Measurements from ENCODE around the gene ACBD4. TPM values are rescaled to one million over a fixed set of nuclear protein-coding genes. Genes with fewer than 3 reads are reported as not detected.

ACBD4 gene, protein sequence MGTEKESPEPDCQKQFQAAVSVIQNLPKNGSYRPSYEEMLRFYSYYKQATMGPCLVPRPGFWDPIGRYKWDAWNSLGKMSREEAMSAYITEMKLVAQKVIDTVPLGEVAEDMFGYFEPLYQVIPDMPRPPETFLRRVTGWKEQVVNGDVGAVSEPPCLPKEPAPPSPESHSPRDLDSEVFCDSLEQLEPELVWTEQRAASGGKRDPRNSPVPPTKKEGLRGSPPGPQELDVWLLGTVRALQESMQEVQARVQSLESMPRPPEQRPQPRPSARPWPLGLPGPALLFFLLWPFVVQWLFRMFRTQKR
- 6.4 to 8.9 TPM (median 8.3 TPM) in 5 replicates for total RNA-seq (2022; extraction: Qiagen RNA extraction)

DNA sequence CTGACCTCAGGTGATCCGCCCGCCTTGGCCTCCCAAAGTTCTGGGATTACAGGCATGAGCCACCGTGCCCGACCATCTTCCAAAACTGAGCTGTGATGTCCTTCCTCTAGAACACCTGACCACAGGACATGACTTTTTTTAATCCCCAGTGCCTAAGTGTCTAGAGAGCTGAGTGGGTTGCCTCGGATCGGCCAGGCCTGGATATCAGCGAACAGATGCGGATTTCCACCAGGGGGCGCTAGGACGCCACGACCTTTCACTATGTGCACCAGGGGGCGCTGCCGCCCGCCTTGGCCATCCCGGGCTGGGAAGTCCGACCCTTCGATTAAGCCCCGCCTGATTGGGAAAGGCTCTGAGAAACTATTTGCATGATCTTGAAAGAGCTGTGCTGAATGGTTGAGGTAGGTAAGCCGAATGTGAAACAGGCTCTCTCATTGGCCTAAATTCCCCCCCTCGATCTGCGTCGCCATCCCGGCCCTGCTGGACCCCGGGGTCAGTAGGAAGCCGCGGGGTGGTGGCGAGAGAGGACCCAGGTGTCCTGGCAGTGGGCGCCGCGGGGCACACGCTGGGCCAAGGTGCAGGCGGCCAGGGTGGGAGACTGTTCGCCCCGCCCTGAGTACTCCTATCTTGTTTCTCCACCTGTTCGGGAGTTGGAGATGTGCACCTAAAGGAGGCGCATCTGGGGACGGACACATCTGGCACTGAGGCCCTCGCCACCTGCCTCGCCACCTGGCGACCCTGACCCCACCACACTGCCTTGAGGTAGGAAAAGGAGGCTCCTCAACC is at the start of gene ACBD4:
ACBD4 (plus strand) TSS at position 496 of the 786 bp plus-strand sequence. CDS start 458 bp downstream, outside the sequence.

DNA sequence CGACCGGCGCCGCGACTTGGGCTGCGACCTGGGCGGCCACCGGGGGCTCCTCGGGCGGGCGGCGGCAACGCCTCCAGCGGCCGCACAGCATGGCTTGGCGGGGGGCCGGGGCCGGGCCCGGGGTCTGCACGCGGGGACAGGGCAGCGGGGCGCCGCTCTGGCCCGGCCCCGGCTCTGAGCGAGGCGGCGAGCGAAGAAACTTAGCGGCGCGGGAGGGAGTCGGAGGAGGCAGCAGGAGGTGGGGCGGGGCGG is 3.2 kb upstream of the ACBD4 start, which contains the start of gene PLCD3:
PLCD3 (minus strand) TSS at position 196 of the 252 bp plus-strand sequence; CDS start at position 91, 105 bp downstream.

DNA sequence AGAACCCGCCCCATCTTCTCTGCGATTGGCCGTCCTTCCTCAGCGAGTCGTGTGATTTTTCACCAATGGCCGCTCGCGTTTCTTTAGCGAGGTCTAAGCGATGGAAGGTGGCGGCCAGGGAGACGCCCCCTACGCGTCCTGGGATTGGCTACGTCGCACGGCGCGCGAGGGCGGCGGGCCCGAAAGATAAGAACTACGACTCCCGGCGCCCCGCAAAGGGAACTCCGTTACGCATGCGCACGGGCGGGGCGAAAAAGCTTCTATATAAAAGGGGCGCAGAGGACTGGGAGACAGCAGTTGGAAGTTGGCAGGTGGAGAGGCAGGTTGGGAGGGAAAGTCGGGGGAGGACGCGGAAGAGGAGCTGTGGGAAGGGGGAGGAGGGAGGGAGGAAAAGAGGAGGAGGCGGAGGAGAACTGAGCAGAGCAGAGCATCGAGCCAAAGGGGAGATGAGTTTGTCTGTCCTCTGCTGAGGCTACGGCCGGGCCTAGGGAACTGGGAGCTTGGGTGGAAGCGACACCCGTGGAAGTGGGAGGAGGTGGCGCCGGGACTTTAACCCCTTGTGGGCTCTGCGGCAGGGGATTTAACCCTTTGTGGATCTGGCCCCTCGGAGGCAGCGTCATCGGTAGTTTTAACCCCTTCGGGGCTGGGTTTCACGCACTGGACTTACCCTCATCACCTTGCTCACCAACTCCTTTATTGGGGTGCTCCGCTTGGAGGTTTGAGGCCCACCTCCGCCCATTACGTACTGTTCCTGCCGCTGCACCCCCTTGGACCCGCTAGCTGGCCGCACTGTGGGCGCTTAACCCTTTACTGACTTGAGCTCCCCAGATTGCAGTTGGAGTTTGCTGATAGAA is 12.9 kb downstream of the ACBD4 start, which contains the start of gene HEXIM1:
HEXIM1 (plus strand) TSS at position 293 of the 854 bp plus-strand sequence. CDS start 716 bp downstream, outside the sequence.

DNA sequence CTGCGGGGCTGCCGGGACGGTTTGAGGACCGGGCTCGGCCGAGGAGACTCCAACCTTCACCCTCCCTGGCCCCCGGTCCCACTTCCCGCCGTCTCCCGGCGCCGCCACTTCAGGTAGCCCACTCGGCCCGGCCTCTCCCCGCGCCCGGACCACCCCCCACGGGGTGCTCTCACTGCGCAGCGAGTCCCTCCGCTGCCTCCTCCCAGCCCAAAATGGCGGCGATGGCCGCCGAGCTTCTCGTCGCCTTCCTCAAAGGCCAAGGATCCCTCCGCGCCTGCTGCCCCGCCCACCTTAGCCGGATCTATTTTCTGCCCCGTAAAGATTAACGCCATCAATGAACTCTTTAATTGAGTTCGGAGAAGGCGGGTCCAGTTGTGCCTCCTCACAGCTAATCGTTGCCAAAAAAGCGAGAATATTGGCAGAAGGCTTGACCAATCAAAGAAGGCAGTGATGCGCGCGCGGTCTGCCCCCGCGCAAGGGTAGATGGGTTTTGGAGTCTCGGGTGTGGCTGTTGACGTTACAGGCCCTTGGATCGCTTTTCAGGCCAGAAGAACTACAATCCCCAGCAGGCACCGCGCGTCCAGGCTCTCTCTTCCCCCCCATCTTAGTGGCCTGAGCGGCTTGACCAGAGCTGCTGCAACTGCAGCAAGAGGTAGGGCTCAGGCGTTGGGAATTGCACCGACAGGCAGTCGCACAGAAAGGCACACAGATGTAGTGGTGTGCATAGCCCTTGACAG is 26.0 kb downstream of the ACBD4 start, which contains the start of gene HEXIM2:
HEXIM2 (plus strand) TSS at position 588 of the 737 bp plus-strand sequence. CDS start 919 bp downstream, outside the sequence.

Other genes starting within 250 kb of the ACBD4 start
- 138 to 173 TPM (median 143 TPM) in 5 replicates for gene EFTUD2, start 236.2 kb upstream of the ACBD4 start, total RNA-seq (2022; extraction: Qiagen RNA extraction)
- 0.55 to 0.86 TPM (median 0.75 TPM) in 5 replicates for gene GFAP, start 220.2 kb upstream of the ACBD4 start, total RNA-seq (2022; extraction: Qiagen RNA extraction)
- 26.8 to 41.2 TPM (median 40.1 TPM) in 5 replicates for gene KIF18B, start 187.9 kb upstream of the ACBD4 start, total RNA-seq (2022; extraction: Qiagen RNA extraction)
- gene C1QL1, start 167.4 kb upstream of the ACBD4 start, total RNA-seq (2022; extraction: Qiagen RNA extraction): 14.7 to 35.1 TPM (median 30.0 TPM) in 5 replicates
- 18.4 to 23.0 TPM (median 21.1 TPM) in 5 replicates for gene DCAKD, start 84.1 kb upstream of the ACBD4 start, total RNA-seq (2022; extraction: Qiagen RNA extraction)
- gene NMT1, start 74.4 kb upstream of the ACBD4 start, total RNA-seq (2022; extraction: Qiagen RNA extraction): 161 to 347 TPM (median 170 TPM) in 5 replicates
- 148 to 216 TPM (median 192 TPM) in 5 replicates for gene PLCD3, start 3.2 kb upstream of the ACBD4 start, total RNA-seq (2022; extraction: Qiagen RNA extraction)
- gene HEXIM1, start 12.8 kb downstream of the ACBD4 start, total RNA-seq (2022; extraction: Qiagen RNA extraction): 43.5 to 55.3 TPM (median 49.2 TPM) in 5 replicates
- 15.2 to 18.4 TPM (median 16.6 TPM) in 5 replicates for gene HEXIM2, start 26.2 kb downstream of the ACBD4 start, total RNA-seq (2022; extraction: Qiagen RNA extraction)
- 36.8 to 42.9 TPM (median 38.4 TPM) in 5 replicates for gene FMNL1, start 86.2 kb downstream of the ACBD4 start, total RNA-seq (2022; extraction: Qiagen RNA extraction)
- gene SPATA32, start 126.4 kb downstream of the ACBD4 start, total RNA-seq (2022; extraction: Qiagen RNA extraction): 0.14 to 0.22 TPM (median 0.18 TPM) in 5 replicates
- gene MAP3K14, start 181.3 kb downstream of the ACBD4 start, total RNA-seq (2022; extraction: Qiagen RNA extraction): 41.9 to 75.4 TPM (median 58.3 TPM) in 5 replicates